ENCODE data around the gene CENPP. TPM values are rescaled to one million over a fixed set of nuclear protein-coding genes. Genes with fewer than 3 reads are reported as not detected.

Gene CENPP
- total RNA-seq, 1 donor: 5.4 TPM

- H3K9me3 ChIP-seq (ENCODE audit: low read depth, low read length): no peaks in the 10 kb centered on the region
- no peaks in the 10 kb centered on the region for H3K27me3 ChIP-seq (ENCODE audit: insufficient read depth, low read length)
- no peak for TF ChIP-seq CTCF (IDR thresholded peaks at IDR 0.05; ENCODE audit: extremely low read depth, low read depth, low read length)
- H3K27ac ChIP-seq (ENCODE audit: low read depth, low read length): peak overlapping the region; percentile 58
- H3K4me3 ChIP-seq (ENCODE audit: insufficient read depth, low read length): no peak overlapping the region
- H3K79me2 ChIP-seq (ENCODE audit: insufficient read depth, low read length): no peaks in the 10 kb centered on the region
- H4K20me1 ChIP-seq (ENCODE audit: insufficient read depth, low read length): no peaks in the 10 kb centered on the region
- peaks cover 21% of the 10 kb centered on the region for H3K4me1 ChIP-seq (ENCODE audit: insufficient read depth, low read length)
- no peak for DNase-seq (ENCODE audit: insufficient read length, low spot score, missing footprints)
- H3K4me2 ChIP-seq (ENCODE audit: insufficient read depth, low read length): peak overlapping the region; percentile 38
- no peak overlapping the region for H2AFZ ChIP-seq (ENCODE audit: low read length)
- no peaks in the 10 kb centered on the region for H3K36me3 ChIP-seq (ENCODE audit: insufficient read depth, low read length)
Observed at GRCh38 chr9:92385001-92385400, 59.2 kb downstream of the CENPP start.

- TF ChIP-seq CTCF (IDR thresholded peaks at IDR 0.05; ENCODE audit: extremely low read depth, low read depth, low read length): no peak
- Histone ChIP-seq H4K20me1 (ENCODE audit: insufficient read depth, low read length) (no peaks in the 10 kb centered on the region), H3K36me3 (ENCODE audit: insufficient read depth, low read length) (no peaks in the 10 kb centered on the region), H3K27me3 (ENCODE audit: insufficient read depth, low read length) (no peaks in the 10 kb centered on the region), H3K4me3 (ENCODE audit: insufficient read depth, low read length) (no peak overlapping the region), H3K9me3 (ENCODE audit: low read depth, low read length) (no peaks in the 10 kb centered on the region), H2AFZ (ENCODE audit: low read length) (no peak overlapping the region), H3K4me2 (ENCODE audit: insufficient read depth, low read length) (peak overlapping the region; percentile 38), H3K4me1 (ENCODE audit: insufficient read depth, low read length) (peaks cover 21% of the 10 kb centered on the region), H3K27ac (ENCODE audit: low read depth, low read length) (peak overlapping the region; percentile 58), H3K79me2 (ENCODE audit: insufficient read depth, low read length) (no peaks in the 10 kb centered on the region)
- no peak for DNase-seq (ENCODE audit: insufficient read length, low spot score, missing footprints)
Observed at GRCh38 chr9:92385477-92385876, 59.7 kb downstream of the CENPP start.

GRCh38 chr9:92385953-92386352 is 60.2 kb downstream of the CENPP start:
- no peak for TF ChIP-seq CTCF (IDR thresholded peaks at IDR 0.05; ENCODE audit: extremely low read depth, low read depth, low read length)
- H3K79me2 ChIP-seq (ENCODE audit: insufficient read depth, low read length): no peaks in the 10 kb centered on the region
- H3K27me3 ChIP-seq (ENCODE audit: insufficient read depth, low read length): no peaks in the 10 kb centered on the region
- no peak overlapping the region for H3K4me2 ChIP-seq (ENCODE audit: insufficient read depth, low read length)
- no peak for DNase-seq (ENCODE audit: insufficient read length, low spot score, missing footprints)
- peaks cover 21% of the 10 kb centered on the region for H3K4me1 ChIP-seq (ENCODE audit: insufficient read depth, low read length)
- no peaks in the 10 kb centered on the region for H4K20me1 ChIP-seq (ENCODE audit: insufficient read depth, low read length)
- H3K36me3 ChIP-seq (ENCODE audit: insufficient read depth, low read length): no peaks in the 10 kb centered on the region
- H3K9me3 ChIP-seq (ENCODE audit: low read depth, low read length): no peaks in the 10 kb centered on the region
- H2AFZ ChIP-seq (ENCODE audit: low read length): no peak overlapping the region
- no peak overlapping the region for H3K4me3 ChIP-seq (ENCODE audit: insufficient read depth, low read length)
- peak overlapping the region; percentile 58 for H3K27ac ChIP-seq (ENCODE audit: low read depth, low read length)

GRCh38 chr9:92392690-92393089 is 66.9 kb downstream of the CENPP start:
- DNase-seq (ENCODE audit: insufficient read length, low spot score, missing footprints): peak; percentile 35
- Histone ChIP-seq H2AFZ (ENCODE audit: low read length) (no peak overlapping the region), H3K79me2 (ENCODE audit: insufficient read depth, low read length) (no peaks in the 10 kb centered on the region), H3K9me3 (ENCODE audit: low read depth, low read length) (no peaks in the 10 kb centered on the region), H3K4me1 (ENCODE audit: insufficient read depth, low read length) (peaks cover 6% of the 10 kb centered on the region), H4K20me1 (ENCODE audit: insufficient read depth, low read length) (no peaks in the 10 kb centered on the region), H3K36me3 (ENCODE audit: insufficient read depth, low read length) (no peaks in the 10 kb centered on the region), H3K4me3 (ENCODE audit: insufficient read depth, low read length) (no peak overlapping the region), H3K27me3 (ENCODE audit: insufficient read depth, low read length) (no peaks in the 10 kb centered on the region), H3K27ac (ENCODE audit: low read depth, low read length) (no peak overlapping the region), H3K4me2 (ENCODE audit: insufficient read depth, low read length) (no peak overlapping the region)
- no peak for TF ChIP-seq CTCF (IDR thresholded peaks at IDR 0.05; ENCODE audit: extremely low read depth, low read depth, low read length)

Measured in osteoblast (primary cell).